ENCODE results near the gene NME9.

Gene NME9

DNA sequence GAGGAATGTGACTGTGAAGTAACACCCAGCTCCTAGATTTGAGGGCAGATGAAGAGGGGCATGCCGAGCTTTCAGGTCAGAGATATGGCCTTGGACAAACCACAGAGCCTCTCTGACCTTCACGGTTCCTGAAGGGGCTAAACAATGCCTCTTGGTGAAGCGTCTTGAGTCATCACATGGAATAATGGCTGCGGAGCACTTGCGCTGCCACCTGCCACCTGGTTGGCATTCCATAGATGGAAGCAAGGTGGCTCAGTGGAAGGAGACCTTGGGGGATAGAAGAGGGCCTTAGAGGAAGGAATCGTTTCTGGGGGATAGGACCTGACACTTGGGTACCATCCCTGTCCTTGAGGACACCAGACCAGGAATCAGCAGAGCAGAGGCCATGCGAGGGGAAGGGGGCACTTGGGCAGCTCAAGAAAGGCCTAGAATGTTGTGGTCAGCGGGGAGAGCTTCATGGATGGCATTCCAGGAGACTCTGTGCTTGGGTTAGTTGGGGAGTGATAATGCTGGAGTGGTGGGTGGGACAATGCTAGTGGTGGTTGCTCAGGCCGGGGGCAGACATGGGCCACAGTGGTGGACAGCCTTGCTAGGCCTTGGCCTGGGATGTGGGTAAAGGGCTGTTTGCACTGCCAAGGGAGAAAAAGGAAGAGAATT lies 31.3 kb upstream of the NME9 start:
- no peak for DNase-seq

DNA sequence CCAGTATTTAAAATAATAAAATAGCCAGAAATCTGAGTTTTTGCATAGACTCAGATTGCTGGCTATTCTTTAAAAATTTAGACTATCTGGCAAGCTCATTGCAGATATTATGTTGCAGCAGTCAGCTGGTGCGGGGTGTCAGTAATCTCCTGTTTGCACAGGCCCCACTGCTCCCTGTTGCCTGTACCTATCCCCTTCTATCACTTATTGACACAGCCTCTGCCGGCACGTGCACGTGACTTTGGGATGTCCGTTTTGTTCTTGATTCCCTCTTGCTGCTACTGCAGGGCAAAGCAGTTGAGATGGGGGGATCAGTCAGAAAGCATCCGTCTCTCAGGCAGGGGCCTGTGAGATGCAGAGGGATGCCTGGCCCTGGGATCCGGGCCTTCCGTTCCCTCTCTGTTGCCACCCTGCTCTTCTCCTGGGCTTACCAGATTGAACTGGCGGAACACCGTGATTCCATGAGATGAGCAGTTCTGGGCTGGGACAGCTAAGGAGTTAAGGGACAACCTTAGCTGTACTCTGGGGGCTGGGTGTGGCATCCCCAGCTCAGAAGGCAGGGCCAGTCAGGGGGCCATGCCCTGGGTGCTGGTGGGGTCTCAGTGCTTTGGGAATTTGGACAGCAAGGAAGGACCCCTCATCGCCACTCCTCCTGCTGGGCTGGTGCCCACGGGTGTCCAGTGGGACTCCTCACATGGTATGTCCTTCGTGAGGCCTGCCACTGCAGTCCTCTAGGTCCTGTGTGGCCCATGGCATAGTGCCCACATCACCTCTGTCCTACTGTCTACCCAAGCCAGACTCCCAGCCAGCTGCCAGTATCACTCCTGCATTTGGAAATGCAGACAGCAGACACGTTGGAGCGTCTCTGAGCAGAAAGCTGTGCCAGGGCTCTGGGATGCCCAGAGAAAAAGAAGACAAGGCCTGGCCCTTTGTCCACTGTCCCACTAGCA lies 30.5 kb upstream of the NME9 start:
- DNase-seq, result no peak

DNA sequence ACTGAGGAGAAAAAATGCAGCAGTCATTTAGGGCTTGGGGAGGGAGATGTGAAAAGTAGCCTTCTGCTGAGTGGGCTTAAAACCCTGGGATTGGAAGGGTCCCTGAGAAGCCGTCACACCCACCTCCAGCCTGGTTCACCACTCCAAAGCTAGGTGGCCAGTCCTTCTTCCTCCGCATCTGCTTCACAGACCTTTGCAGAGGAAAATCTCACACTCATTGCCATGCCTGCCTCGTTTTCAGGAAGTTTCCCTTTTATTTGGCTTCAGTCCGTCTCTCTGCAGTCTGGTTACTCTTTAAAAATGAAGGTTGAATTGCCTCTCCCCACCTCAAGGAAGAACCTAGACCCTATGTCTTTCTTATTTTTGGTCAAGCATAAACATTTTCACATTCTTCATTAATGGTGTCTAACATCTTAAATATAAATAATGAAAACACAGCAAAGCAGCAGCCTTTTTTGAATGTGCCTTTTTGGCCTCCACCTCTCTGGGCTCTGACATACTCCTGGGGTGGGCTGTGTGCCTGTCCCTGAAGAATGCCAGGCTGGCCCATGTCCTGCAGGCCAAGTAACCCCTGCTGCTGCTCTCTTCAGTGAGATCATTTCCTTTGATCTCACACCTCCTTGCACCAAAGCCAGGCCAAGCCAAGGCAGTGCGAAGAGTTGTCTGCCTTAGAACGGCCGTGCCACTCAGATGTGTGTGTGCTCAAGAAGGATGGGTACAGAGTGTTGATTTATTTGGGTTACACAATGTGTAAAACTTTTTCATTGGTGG lies 29.7 kb upstream of the NME9 start:
- DNase-seq, result no peak

DNA sequence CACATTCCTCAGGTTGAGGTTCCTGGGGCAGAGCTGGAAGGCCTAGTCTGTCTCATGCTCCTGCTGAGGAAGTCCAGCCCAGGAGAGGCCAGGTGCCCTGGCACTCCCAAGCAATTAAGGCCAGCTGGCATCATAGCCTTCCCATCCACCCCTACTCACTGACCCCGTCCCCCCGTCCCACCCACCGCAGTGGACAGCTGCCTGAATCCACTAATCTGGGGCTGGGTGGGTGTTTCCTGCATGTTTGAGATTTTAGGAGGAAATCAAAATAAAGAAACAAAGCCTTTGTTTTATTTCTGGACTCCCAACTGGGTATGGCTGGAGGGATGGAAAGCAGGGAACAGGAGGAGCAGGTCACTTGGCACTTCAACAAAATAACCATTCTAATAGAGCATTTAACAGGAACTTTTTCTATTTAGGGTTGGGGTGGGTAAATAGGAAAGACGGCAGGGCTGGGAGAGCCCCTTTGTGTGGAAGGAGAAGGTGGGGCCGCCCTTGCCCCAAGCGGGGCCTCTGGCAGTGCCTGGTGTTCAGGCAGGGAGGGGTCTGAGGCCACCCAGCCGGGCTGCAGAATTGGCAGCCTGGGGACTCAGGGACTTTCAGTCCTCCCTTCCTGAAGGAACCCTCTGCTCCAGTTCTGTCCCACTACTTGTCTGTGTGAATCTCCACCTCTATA lies 27.2 kb upstream of the NME9 start:
- no peak for DNase-seq

DNA sequence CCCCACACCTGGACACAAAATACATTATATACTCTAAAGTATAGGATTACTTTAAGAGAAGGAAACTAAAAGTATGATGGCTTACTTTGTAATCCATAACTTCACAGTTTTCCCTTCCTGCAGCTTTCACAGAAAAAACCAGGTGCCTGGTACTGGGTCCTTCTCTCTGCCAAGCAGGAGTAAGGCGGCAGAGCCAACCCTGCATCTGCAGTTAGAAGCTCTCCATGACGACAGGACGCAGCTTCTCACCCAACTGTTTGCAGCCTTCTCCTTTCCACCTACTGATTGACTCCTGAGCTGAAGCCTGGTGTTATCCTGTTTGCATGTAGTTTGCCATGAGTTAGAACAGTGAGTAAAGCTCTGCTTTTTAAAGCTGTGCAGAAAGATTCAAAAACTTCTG lies 25.4 kb upstream of the NME9 start:
- no peak for DNase-seq

DNA sequence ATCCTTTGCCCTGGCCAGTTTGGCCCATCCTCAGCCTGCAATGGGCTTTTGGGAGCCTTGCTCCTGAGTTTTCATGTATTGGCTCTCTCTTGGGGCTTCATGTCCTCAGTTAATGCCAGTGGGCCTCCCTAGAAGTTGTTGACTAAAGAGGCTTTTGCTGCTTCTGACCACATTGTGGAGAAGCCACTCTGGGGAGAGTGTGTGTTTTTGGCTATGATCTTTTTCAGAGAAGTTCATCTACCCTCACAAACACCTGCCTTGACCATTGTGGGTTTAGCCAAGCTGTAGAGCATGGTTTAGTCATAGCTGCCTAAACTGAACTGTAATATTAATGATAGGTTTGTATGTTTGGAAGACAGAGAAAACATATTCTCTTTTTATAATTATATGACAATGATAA lies 24.7 kb upstream of the NME9 start:
- no peak for DNase-seq

DNA sequence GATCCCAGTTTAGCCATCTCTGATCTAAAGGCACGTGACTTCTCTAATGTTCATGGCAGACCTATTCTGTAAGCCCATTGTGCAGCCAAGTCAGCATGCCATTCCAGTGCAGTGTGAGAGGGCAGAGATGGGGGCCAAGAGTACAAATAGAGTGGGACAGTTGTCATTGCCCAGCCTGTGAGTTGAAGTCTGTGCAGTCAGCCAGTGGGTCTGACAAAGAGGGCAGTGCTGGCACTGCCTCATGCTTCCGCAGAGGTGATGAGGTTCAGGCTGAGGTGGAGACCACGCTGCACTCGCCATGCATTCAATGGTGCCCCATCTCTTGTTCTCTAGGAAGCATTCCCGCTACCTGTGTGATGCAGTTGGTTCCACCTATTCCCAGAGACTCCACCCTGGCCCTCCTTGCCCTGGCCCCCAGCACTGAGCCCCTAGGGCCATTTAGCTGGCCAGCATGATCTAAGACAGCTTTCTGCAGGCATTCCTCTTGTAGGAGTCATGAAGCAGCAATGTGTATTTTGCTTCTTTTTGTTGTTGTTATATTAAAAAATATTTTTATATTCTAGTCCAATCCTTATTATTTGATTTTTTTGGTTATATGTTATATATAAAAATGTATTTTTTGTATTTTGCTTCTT lies 22.4 kb upstream of the NME9 start:
- DNase-seq, result no peak

DNA sequence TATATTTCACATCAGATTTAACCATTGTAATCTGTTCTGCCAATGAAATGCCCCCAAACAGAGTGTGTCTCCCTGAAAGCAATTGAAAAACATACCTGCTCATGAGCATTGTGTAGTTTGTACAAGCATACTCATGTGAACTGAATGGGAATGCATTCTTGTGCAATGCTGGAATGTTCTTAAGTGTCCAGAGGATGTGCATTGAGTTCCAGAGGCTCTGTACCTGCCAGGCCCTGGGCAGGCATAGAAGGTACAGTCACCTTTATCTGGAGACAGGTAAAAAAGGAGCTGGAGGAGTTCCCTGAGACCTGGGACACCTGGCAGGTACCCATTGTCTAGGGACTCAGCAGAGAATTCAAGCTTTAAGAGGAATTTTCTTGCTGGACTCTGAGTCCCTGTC lies 21.5 kb upstream of the NME9 start:
- no peak for DNase-seq

DNA sequence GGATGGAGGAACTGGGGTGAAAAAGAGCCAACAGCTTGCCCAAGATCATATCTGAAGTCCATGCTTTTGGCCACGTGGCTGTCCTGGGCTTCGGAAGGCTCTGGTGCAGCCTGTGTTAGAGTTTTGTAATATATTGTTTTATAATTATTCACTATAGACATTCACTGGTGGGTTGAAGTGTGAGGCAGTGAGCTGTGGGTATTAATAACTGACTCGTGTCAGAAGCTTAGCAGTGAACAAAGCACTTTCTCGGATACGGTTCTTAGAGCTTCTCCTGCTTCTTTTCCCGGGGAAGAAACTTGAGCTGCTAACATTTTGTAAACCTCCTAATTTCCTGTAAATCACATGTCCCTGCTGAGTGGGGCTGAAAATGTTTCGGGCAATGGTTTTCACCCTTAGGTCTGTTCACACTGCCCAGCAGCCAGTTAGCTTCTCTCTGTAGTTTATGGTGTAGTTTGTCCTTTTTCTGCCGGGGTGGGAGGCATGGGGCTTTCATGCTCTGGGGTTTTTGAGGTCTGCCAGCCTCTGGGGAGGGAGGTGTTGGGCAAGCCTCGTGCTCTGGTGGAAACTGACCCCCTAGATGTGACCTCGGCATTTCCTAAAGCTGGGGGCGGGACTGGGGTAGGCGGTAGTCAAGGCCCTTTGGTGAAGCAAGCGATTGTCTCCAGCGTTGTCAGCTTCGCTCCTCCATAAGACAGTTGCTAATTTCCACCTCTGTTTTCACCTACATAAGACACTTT lies 20.4 kb upstream of the NME9 start:
- DNase-seq, result no peak

DNA sequence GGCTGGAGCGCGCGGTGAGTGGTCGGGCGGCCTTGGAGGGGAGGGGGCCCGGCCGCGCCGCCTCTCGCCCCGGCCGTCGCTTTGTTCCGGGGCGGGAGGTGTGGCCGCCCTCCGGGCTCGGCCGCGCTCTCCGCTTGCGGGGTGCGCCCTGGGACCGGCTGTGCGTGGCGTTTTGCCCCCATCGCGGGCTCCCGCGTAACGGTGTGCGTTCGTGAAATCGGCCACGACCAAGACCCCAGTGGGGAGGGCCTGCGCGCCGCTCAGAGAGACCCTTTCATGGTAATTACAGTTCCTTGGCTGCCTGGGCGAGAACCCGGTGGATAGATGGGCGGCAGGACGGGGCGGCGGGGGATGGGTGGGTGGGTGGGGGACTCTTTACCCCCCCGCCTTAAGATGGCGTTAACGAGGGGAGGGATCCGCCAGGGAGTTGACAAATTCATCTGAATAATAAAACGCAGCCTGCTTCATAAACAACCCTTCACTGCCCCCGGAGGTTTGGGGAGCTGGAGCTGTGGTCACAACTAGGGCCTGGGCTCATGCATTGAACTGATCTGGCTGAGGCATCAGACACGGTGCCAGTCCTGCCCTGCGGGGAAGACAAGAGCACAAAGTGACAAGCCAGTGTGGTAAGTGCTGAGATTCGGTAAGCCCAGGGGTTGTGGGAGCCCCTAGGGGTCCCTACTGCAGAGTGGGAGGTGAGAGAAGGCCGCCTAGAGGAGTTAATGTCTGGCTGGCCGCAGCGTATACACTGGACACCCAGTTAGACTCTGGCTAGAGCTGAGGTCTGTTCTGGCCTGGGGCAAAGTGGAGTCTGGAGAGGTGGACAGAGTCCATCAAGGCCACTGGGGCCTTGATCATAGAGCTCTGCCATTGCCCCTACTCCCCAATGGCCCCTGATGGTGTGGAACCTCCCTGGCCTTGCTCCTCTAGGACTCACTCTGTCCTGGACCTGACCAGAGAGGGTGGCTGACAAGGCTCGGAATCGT lies 19.4 kb upstream of the NME9 start:
- DNase-seq, result no peak

DNA sequence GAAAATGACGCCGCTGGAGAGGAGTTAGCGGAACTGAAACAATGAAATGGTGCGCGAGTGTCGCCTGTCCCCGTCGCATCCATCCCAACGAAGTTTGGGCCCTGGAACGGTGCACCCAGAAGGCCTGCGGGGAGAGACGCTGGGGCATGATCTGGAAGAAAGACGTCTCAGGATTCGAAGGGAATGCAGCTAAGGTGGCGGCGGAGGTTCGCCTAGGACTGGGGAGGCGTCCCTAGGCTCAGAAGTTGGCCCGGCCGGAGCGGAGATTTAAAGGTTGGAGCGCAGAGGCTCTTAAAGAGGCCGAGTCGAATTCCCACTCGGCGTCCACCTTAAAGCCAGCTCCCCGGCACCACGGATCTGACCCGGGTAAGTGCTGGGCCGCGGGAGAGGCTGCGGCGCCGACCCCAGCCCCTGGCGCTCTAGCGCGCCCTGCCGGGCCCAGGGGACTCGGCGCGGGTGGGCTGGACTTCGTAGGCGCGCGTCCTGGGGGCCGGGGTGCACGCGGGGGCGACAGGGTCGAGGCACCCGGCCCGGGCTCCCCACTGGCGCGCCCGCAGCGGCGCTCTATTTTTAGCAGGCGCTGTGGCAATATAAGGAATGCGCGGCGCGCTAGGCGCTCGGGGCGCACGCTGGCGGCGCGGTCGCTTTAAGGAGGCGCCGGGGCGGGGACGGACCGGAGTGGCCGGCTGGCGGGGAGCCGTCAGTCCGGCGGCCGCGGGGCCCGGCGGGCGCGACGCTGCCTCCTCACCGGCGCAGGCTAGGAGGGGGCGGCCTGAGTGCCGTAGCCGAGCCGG lies 18.5 kb upstream of the NME9 start, which contains the start of gene MRAS:
Gene MRAS (plus strand): TSS at position 620 of the 794 bp plus-strand sequence. CDS start 24,305 bp downstream, outside the sequence.
- DNase-seq, result peak in 1 of 2 experiments; percentile 20

DNA sequence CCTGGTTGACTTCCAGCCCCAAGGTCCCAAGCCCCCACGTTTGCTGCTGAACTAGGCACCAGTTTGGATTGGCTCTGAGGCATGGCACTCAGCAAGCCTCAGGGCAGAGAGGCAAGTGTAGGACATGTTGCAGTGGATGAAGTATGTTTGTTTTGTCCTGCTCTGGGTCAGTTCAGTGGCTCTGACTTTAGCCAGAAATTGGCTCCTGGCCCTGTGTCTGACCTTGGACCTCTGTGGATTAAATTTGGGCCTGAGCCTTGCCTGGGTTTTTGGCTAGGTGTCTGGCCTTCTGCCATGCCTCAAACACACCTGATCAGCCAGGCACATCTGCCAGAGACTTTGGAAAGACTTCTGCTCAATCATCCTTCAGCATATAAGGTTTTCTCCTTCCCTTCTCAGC lies 15.1 kb upstream of the NME9 start:
- no peak for DNase-seq

DNA sequence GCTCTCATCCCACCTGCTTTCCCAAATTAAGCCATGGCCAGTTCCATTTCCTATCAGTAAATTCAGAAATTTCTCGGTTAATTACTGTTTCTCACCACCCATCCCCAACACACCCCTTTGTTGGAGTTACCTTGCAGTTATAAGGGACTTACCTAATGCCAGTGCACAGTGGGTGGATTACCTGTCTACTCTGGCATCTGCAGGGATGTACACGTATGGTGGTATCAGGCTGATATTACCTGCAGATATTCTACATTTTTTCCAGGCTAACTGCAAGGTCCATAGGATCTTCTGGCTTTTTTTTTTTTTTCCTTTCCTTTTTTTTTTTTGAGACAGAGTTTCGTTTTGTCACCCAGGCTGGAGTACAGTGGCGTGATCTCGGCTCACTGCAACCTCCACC lies 10.9 kb upstream of the NME9 start:
- DNase-seq, result no peak

DNA sequence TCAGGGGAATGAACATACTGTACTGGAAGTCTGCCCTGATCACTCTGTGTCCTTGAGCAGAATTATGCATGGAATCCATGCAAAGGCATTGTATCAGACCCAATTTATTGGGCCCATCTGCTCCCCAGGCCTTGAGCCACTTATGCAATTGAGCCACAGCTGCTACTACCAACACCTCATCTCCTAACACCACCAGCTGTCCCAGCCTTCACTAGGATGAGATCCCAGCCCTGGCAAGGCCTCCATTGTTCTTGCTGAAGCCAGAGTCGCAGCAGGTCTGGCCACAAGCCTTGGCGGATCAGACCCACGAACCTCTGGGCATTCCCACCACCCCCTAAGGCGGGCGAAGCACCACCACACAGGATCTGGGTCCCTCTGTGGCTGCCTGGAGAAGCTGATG lies 9.2 kb upstream of the NME9 start:
- no peak for DNase-seq

DNA sequence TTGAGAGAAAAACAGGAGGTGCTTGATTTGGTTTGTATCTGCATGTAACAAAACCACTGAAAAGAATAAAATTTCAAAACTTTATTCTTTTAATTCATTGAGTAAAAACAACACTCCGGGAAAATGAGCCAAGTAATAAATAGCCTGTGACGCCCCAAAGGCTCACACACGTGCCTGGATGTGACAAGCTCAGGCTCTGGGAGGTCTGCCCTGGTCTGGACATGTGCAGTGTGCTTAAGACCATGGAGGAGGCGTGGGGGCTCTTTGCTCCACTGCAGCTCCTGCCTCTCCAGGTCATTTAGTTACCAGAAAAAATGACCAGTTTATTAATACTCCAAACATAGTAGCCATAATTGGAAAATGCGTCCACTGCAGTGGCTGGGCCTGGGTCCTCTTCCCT lies 8.6 kb upstream of the NME9 start:
- no peak for DNase-seq

DNA sequence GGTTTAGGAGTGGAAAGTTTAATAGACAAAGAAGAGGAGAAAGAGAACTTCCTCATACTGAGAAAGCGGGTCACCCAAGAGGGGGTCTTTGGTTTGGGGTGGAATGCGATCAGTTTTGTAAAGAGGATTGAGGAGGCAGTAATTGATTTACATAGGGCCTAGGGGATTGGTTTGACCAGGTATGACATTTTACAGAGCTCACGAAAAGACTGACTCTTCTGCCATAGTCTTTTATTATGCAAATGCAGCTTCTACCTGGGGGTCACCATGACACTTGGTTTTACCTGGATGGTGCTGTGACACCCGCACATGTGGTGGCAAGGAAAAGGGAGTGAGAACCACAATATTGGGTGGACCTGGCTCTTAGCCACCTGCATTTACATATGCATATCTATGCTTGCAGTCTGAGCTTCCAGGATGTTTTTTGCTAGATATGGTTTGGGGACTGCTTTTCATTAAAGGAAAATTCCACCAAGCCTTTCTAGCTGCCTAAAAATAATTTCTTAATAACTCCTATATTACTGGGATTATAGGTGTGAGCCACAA lies 6.9 kb upstream of the NME9 start:
- no peak for DNase-seq

DNA sequence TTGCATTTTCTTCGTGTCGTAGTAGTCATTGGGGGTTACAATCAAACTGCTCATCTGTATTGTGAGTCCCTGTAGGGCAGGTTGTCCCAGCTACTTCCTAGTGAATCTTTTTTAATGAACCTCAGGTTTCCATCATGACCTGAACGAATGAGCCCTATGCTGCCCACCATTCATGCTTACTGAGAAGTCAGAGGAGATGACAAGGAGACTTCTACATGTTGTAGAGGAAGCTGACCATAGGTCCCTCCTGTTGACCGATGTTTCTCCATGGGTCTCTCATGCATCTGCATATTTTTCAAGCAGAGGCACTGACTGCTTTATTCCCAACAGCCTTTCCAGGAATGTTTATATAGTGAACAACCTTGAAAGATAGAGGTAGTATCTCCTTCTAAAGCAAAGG lies 5.0 kb upstream of the NME9 start:
- no peak for DNase-seq

DNA sequence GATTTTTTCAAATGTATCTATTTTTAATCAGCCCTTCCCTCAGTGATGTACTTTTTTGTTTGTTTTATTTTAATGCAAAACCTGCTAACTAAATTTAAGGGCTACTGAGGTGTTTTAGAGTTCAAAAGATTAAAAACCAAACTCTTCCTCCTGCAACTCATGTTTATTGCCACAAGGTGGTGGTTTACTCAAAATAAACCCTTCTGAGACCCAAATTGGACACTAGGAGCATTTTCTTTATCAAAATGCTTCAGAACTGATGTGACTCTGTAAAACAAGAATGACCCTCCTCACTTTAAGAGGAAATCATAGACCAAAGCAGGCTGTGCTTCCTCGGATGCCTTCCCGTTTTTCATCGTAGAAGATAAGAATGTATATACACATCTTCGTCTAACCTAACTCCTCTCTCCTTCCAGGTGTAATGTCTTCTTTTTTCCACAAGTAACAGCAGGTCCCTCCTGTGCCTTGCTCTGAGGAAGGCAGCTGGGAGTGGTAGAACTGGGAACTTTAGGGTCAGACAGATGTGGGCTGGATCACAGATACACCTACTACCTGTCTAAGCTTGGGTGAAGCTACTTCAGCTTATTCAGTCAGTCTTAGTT lies 2.9 kb upstream of the NME9 start:
- no peak for DNase-seq
